Myocyte (in vitro differentiated cells): ENCODE results near the gene DUSP22. TPM values are rescaled to one million over a fixed set of nuclear protein-coding genes. Genes with fewer than 3 reads are reported as not detected.
A peak's percentile ranks its signal among the peaks of the same experiment; 100 is the strongest.
"Not testable (repeated sequence)": the region's sequence is repeated elsewhere in the genome, so short reads cannot be mapped to it uniquely, and the experiment has no call there.

Experiments
- DNase-seq: peaks from one replicate; pipeline ENCODE4 v3.0.0-alpha.2; 2012; ENCODE audit warnings: low read depth
- total RNA-seq: library from RNA; depleted of rRNA; stranded (reverse); fragments of >200 nt; gene quantifications from 2 replicates; pipeline ENCODE4 v1.2.3, GENCODE V29; 2014

DUSP22 gene
- total RNA-seq, 1 donor from 2014 or later, result 46.4 TPM

GRCh38 chr6:279341-280029 lies 12.8 kb upstream of the DUSP22 start:
- DNase-seq, result no peak

- no peak for DNase-seq
Measured at GRCh38 chr6:280775-281468, 11.4 kb upstream of the DUSP22 start.

- DNase-seq, result no peak
Measured at GRCh38 chr6:281469-282103, 10.7 kb upstream of the DUSP22 start.

GRCh38 chr6:282177-282866 lies 10.0 kb upstream of the DUSP22 start:
- DNase-seq, result no peak

GRCh38 chr6:282867-283416 lies 9.3 kb upstream of the DUSP22 start:
- no peak for DNase-seq

- DNase-seq, result peak; percentile 28
Measured at GRCh38 chr6:284486-284885, 7.8 kb upstream of the DUSP22 start.

- no peak for DNase-seq
Measured at GRCh38 chr6:285030-285771, 7.1 kb upstream of the DUSP22 start.

GRCh38 chr6:285902-286301 lies 6.4 kb upstream of the DUSP22 start:
- DNase-seq, result not testable (repeated sequence)

GRCh38 chr6:286681-287488 lies 5.4 kb upstream of the DUSP22 start:
- no peak for DNase-seq

GRCh38 chr6:287489-287860 lies 4.8 kb upstream of the DUSP22 start:
- no peak for DNase-seq

GRCh38 chr6:288866-289265 lies 3.4 kb upstream of the DUSP22 start:
- no peak for DNase-seq

GRCh38 chr6:290111-290922 lies 2.0 kb upstream of the DUSP22 start:
- DNase-seq, result no peak

GRCh38 chr6:291204-291696 lies 1.0 kb upstream of the DUSP22 start:
- DNase-seq, result no peak

GRCh38 chr6:292506-293192 lies 362 bp downstream of the DUSP22 start:
- peak; percentile 63 for DNase-seq

GRCh38 chr6:293193-294174 lies 1.2 kb downstream of the DUSP22 start:
- DNase-seq, result peak; percentile 70

GRCh38 chr6:294656-295565 lies 2.6 kb downstream of the DUSP22 start:
- DNase-seq, result no peak
